PC-3 (cell line): ENCODE data around the gene SLC6A18. TPM values are rescaled to one million over a fixed set of nuclear protein-coding genes. Genes with fewer than 3 reads are reported as not detected.

Experiments used
- ATAC-seq: fragments of 200-7000 bp; cut with Tn5 transposase; 2 replicates; pipeline ENCODE4 v1.9.1; 2020; ENCODE audit warnings: mild to moderate bottlenecking, moderate library complexity
- BruUV-seq: library from RNA; stranded (reverse); fragments of 400-500 nt; replicated peaks from 2 replicates; lab custom pipeline; 2021; lab: Mats Ljungman, UMichigan
- CTCF ChIA-PET: fragments of 300-600 bp; sonication (Branson Sonifier 250); formaldehyde crosslinking; loops from one replicate; lab custom pipeline; 2022; ENCODE audit warnings: antibody characterized with exemption; lab: Charles Lee
- POLR2A ChIA-PET: fragments of 300-600 bp; sonication (Branson Sonifier 250); formaldehyde crosslinking; loops from one replicate; lab custom pipeline; 2022; ENCODE audit warnings: antibody characterized with exemption; ENCODE audit not compliant: unreplicated experiment; lab: Charles Lee
- DNase-seq: peaks from one replicate; pipeline ENCODE4 v3.0.0-alpha.2; 2015
- H2AFZ ChIP-seq: fragments of 300-600 bp; sonication (generic); 2 replicates; pipeline ENCODE4 v1.6.0; 2016; ENCODE audit warnings: antibody characterized with exemption, low read length
- H3F3A ChIP-seq: fragments of 300-600 bp; sonication (generic); one replicate; pipeline ENCODE4 v1.6.0; 2017; ENCODE audit warnings: antibody characterized with exemption, low read length, control low read depth, mild to moderate bottlenecking; ENCODE audit not compliant: unreplicated experiment
- H3K27ac ChIP-seq: fragments of 300-600 bp; sonication (generic); 2 replicates; pipeline ENCODE4 v1.5.1; 2016; ENCODE audit warnings: mild to moderate bottlenecking, low read length
- H3K27me3 ChIP-seq: fragments of 300-600 bp; sonication (generic); 2 replicates; pipeline ENCODE4 v1.6.1; 2016; ENCODE audit warnings: low read length, mixed read lengths
- H3K36me3 ChIP-seq: fragments of 300-600 bp; sonication (generic); 2 replicates; pipeline ENCODE4 v1.6.1; 2016; ENCODE audit warnings: low read depth, mixed run types, low read length, mixed read lengths
- H3K4me1 ChIP-seq: fragments of 300-600 bp; sonication (generic); 2 replicates; pipeline ENCODE4 v1.5.1; 2016; ENCODE audit warnings: low read length; ENCODE audit not compliant: insufficient read depth
- H3K4me2 ChIP-seq: fragments of 300-600 bp; sonication (generic); 2 replicates; pipeline ENCODE4 v1.6.0; 2016; ENCODE audit warnings: low read length
- H3K4me3 ChIP-seq: fragments of 300-600 bp; sonication (generic); 2 replicates; pipeline ENCODE4 v1.5.1; 2016; ENCODE audit warnings: mild to moderate bottlenecking, low read length, mixed read lengths
- H3K79me2 ChIP-seq: fragments of 300-600 bp; sonication (generic); 2 replicates; pipeline ENCODE4 v1.6.1; 2017; ENCODE audit warnings: low read length, mixed read lengths
- H3K9ac ChIP-seq: fragments of 300-600 bp; sonication (generic); 2 replicates; pipeline ENCODE4 v1.6.0; 2016; ENCODE audit warnings: mild to moderate bottlenecking, low read length
- H3K9me2 ChIP-seq: fragments of 300-600 bp; sonication (generic); replicated peaks from 2 replicates; pipeline ENCODE4 v1.6.1; 2016; ENCODE audit warnings: mixed run types, low read length, mixed read lengths
- H3K9me3 ChIP-seq: fragments of 300-600 bp; sonication (generic); 2 replicates; pipeline ENCODE4 v1.6.1; 2016; ENCODE audit warnings: low read length, mixed read lengths
- H4K20me1 ChIP-seq: fragments of 300-600 bp; sonication (generic); 2 replicates; pipeline ENCODE4 v1.6.1; 2016; ENCODE audit warnings: low read length, mixed read lengths
- EZH2 ChIP-seq: fragments of 300-600 bp; sonication (generic); IDR thresholded peaks from one replicate; pipeline ENCODE4 v1.6.1; 2017; ENCODE audit warnings: antibody characterized with exemption, mild to moderate bottlenecking, low read length; ENCODE audit not compliant: unreplicated experiment
- EZH2phosphoT487 ChIP-seq: fragments of 300-600 bp; sonication (generic); IDR thresholded peaks from 2 replicates; pipeline ENCODE4 v1.6.1; 2018; ENCODE audit warnings: mild to moderate bottlenecking, antibody characterized with exemption, low read length, borderline replicate concordance
- intact Hi-C: fragments of 100-400 bp; cut with micrococcal nuclease; formaldehyde crosslinking; loops from 2 replicates; pipeline ENCODE4 v1.9.0; 2023
- total RNA-seq: library from RNA; depleted of rRNA; stranded (reverse); fragments of >200 nt; gene quantifications from 2 replicates; pipeline ENCODE4 v1.2.3, GENCODE V29; 2014
- TF ChIP-seq, protein P1 (sequence below): fragments of 300-600 bp; sonication (generic); conservative IDR thresholded peaks from 2 replicates; pipeline ENCODE4 v1.5.1; 2017; ENCODE audit warnings: antibody characterized with exemption, low read depth, mild to moderate bottlenecking, low read length

SLC6A18 gene
- total RNA-seq, 1 experiment from 2014 or later, result not detected

- DNase-seq, result peak; percentile 28
- no peak overlapping the region for H3K9ac ChIP-seq
- H3K9me2 ChIP-seq, result no peaks in the 10 kb centered on the region
- TF ChIP-seq EZH2phosphoT487 (no peak), EZH2 (no peak)
- TF ChIP-seq, protein P1, sequence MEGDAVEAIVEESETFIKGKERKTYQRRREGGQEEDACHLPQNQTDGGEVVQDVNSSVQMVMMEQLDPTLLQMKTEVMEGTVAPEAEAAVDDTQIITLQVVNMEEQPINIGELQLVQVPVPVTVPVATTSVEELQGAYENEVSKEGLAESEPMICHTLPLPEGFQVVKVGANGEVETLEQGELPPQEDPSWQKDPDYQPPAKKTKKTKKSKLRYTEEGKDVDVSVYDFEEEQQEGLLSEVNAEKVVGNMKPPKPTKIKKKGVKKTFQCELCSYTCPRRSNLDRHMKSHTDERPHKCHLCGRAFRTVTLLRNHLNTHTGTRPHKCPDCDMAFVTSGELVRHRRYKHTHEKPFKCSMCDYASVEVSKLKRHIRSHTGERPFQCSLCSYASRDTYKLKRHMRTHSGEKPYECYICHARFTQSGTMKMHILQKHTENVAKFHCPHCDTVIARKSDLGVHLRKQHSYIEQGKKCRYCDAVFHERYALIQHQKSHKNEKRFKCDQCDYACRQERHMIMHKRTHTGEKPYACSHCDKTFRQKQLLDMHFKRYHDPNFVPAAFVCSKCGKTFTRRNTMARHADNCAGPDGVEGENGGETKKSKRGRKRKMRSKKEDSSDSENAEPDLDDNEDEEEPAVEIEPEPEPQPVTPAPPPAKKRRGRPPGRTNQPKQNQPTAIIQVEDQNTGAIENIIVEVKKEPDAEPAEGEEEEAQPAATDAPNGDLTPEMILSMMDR, result no peak
- ChIA-PET CTCF (no interaction called here), POLR2A (no interaction called here)
- no peaks in the 10 kb centered on the region for H3K79me2 ChIP-seq
- BruUV-seq, result no TSS peak
- ATAC-seq, result no peak
- no peaks in the 10 kb centered on the region for H3K9me3 ChIP-seq
- no peak overlapping the region for H3K4me2 ChIP-seq
- no peaks in the 10 kb centered on the region for H3K27me3 ChIP-seq
- H4K20me1 ChIP-seq, result no peaks in the 10 kb centered on the region
- H3K27ac ChIP-seq, result no peak overlapping the region
- peaks cover 5% of the 10 kb centered on the region for H3K4me1 ChIP-seq
- intact Hi-C loops, result no loop called here
- H2AFZ ChIP-seq, result no peak overlapping the region
- no peaks in the 10 kb centered on the region for H3K36me3 ChIP-seq
- no peak overlapping the region for H3K4me3 ChIP-seq
- no peaks in the 10 kb centered on the region for H3F3A ChIP-seq
These were observed 48.4 kb upstream of the SLC6A18 start for GRCh38 chr5:1176473-1177391.

GRCh38 chr5:1177826-1178528 is 47.2 kb upstream of the SLC6A18 start:
- H3K4me3 ChIP-seq, result no peak overlapping the region
- H3K36me3 ChIP-seq, result no peaks in the 10 kb centered on the region
- ATAC-seq, result no peak
- H3K4me1 ChIP-seq, result peaks cover 5% of the 10 kb centered on the region
- no peaks in the 10 kb centered on the region for H3K9me3 ChIP-seq
- DNase-seq, result no peak
- H3K79me2 ChIP-seq, result no peaks in the 10 kb centered on the region
- intact Hi-C loops, result no loop called here
- ChIA-PET CTCF (no interaction called here), POLR2A (no interaction called here)
- H2AFZ ChIP-seq, result no peak overlapping the region
- no TSS peak for BruUV-seq
- no peak overlapping the region for H3K9ac ChIP-seq
- no peaks in the 10 kb centered on the region for H3K27me3 ChIP-seq
- H3K9me2 ChIP-seq, result no peaks in the 10 kb centered on the region
- H3F3A ChIP-seq, result no peaks in the 10 kb centered on the region
- TF ChIP-seq, protein P1, result no peak
- TF ChIP-seq EZH2phosphoT487, result no peak
- TF ChIP-seq EZH2, result no peak
- H4K20me1 ChIP-seq, result no peaks in the 10 kb centered on the region
- no peak overlapping the region for H3K4me2 ChIP-seq
- no peak overlapping the region for H3K27ac ChIP-seq
